ENCODE measurements around the gene TMEM17. TPM values are rescaled to one million over a fixed set of nuclear protein-coding genes. Genes with fewer than 3 reads are reported as not detected.
A peak's percentile ranks its signal among the peaks of the same experiment; 100 is the strongest.

Gene TMEM17
- total and polyA plus RNA-seq, 2 of the 13 experiments (the other 11 are each of a cell fraction or from before 2014, with no cell fraction given): 0.22 to 0.50 TPM

DNA sequence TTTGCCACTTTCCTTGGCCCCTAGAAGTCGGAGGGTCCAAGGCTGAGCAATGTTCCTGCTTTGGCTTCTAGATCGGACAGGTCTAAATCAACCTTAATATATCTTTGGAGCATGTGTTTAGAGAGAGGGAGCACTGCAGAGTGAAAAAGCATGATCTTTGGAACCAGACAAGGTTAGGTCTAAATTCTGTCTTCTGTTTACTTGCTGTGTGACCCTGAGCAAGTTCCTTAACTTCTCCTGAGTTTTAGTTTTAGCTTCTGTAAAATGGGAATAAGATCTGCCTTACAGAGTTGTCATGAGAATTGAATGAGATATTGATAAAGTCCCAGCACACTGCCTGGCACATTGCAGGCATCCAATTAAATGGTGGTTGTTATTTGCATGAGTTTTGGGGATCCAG is 13.9 kb downstream of the TMEM17 start (continued):
- TF ChIP-seq, protein P1, sequence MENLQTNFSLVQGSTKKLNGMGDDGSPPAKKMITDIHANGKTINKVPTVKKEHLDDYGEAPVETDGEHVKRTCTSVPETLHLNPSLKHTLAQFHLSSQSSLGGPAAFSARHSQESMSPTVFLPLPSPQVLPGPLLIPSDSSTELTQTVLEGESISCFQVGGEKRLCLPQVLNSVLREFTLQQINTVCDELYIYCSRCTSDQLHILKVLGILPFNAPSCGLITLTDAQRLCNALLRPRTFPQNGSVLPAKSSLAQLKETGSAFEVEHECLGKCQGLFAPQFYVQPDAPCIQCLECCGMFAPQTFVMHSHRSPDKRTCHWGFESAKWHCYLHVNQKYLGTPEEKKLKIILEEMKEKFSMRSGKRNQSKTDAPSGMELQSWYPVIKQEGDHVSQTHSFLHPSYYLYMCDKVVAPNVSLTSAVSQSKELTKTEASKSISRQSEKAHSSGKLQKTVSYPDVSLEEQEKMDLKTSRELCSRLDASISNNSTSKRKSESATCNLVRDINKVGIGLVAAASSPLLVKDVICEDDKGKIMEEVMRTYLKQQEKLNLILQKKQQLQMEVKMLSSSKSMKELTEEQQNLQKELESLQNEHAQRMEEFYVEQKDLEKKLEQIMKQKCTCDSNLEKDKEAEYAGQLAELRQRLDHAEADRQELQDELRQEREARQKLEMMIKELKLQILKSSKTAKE (CRISPR knock-in tag; IDR thresholded peaks at IDR 0.05; ENCODE audit: borderline replicate concordance): no peak
- no peak for TF ChIP-seq FIP1L1 (IDR thresholded peaks at IDR 0.05; ENCODE audit: borderline replicate concordance, insufficient read depth, low read depth, low read length)
- peak; percentile 75; the same call in 1 of the 2 replicates for TF ChIP-seq ZNF816 (CRISPR knock-in tag; IDR thresholded peaks at IDR 0.05; ENCODE audit: borderline replicate concordance)
- TF ChIP-seq, protein P2, sequence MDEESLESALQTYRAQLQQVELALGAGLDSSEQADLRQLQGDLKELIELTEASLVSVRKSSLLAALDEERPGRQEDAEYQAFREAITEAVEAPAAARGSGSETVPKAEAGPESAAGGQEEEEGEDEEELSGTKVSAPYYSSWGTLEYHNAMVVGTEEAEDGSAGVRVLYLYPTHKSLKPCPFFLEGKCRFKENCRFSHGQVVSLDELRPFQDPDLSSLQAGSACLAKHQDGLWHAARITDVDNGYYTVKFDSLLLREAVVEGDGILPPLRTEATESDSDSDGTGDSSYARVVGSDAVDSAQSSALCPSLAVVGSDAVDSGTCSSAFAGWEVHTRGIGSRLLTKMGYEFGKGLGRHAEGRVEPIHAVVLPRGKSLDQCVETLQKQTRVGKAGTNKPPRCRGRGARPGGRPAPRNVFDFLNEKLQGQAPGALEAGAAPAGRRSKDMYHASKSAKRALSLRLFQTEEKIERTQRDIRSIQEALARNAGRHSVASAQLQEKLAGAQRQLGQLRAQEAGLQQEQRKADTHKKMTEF (CRISPR knock-in tag; IDR thresholded peaks at IDR 0.05): peak; percentile 24; the same call in 1 of the 2 replicates
- TF ChIP-seq SP2 (CRISPR knock-in tag; IDR thresholded peaks at IDR 0.05): no peak
- TF ChIP-seq, protein P3, sequence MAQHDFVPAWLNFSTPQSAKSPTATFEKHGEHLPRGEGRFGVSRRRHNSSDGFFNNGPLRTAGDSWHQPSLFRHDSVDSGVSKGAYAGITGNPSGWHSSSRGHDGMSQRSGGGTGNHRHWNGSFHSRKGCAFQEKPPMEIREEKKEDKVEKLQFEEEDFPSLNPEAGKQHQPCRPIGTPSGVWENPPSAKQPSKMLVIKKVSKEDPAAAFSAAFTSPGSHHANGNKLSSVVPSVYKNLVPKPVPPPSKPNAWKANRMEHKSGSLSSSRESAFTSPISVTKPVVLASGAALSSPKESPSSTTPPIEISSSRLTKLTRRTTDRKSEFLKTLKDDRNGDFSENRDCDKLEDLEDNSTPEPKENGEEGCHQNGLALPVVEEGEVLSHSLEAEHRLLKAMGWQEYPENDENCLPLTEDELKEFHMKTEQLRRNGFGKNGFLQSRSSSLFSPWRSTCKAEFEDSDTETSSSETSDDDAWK (CRISPR knock-in tag; IDR thresholded peaks at IDR 0.05): no peak
- no peak for TF ChIP-seq FOXP1 (IDR thresholded peaks at IDR 0.05)
- peak; percentile 35; the same call in 1 of the 2 replicates for TF ChIP-seq FOXP1 (CRISPR knock-in tag; IDR thresholded peaks at IDR 0.05)
- no peak for TF ChIP-seq ZNF75D (CRISPR knock-in tag; IDR thresholded peaks at IDR 0.05; ENCODE audit: borderline replicate concordance)
- 0 out of 2 replicates have a peak, but pooled peaks have one; percentile 30 for TF ChIP-seq KLF11 (CRISPR knock-in tag; IDR thresholded peaks at IDR 0.05)
- TF ChIP-seq JUNB (CRISPR knock-in tag; IDR thresholded peaks at IDR 0.05; ENCODE audit: borderline replicate concordance): no peak
- no peak for TF ChIP-seq PHF8 (CRISPR knock-in tag; IDR thresholded peaks at IDR 0.05)
- TF ChIP-seq, protein P4, sequence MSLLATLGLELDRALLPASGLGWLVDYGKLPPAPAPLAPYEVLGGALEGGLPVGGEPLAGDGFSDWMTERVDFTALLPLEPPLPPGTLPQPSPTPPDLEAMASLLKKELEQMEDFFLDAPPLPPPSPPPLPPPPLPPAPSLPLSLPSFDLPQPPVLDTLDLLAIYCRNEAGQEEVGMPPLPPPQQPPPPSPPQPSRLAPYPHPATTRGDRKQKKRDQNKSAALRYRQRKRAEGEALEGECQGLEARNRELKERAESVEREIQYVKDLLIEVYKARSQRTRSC (CRISPR knock-in tag; IDR thresholded peaks at IDR 0.05; ENCODE audit: low read depth): no peak
- TF ChIP-seq MAFF (IDR thresholded peaks at IDR 0.05; ENCODE audit: low read depth, low read length): no peak
- TF ChIP-seq ZNF34 (CRISPR knock-in tag; IDR thresholded peaks at IDR 0.05; ENCODE audit: borderline replicate concordance): no peak
- TF ChIP-seq ZNF564 (CRISPR knock-in tag; IDR thresholded peaks at IDR 0.05): no peak
- TF ChIP-seq SRSF1 (optimal IDR thresholded peaks at IDR 0.05; ENCODE audit: low read depth, low read length): no peak
- no peak for TF ChIP-seq IKZF4 (CRISPR knock-in tag; IDR thresholded peaks at IDR 0.05; ENCODE audit: borderline replicate concordance, low read depth, not compliant biosample characterization)
- no peak for TF ChIP-seq FOXA1 (IDR thresholded peaks at IDR 0.05)
- TF ChIP-seq FOXA1 (CRISPR knock-in tag; IDR thresholded peaks at IDR 0.05): peak; percentile 20; the same call in 1 of the 2 replicates
- 0 out of 2 replicates have a peak, but pooled peaks have one; percentile 27 for TF ChIP-seq ZNF124 (CRISPR knock-in tag; IDR thresholded peaks at IDR 0.05)
- TF ChIP-seq SSRP1 (CRISPR knock-in tag; IDR thresholded peaks at IDR 0.05): no peak
- TF ChIP-seq, protein P5, sequence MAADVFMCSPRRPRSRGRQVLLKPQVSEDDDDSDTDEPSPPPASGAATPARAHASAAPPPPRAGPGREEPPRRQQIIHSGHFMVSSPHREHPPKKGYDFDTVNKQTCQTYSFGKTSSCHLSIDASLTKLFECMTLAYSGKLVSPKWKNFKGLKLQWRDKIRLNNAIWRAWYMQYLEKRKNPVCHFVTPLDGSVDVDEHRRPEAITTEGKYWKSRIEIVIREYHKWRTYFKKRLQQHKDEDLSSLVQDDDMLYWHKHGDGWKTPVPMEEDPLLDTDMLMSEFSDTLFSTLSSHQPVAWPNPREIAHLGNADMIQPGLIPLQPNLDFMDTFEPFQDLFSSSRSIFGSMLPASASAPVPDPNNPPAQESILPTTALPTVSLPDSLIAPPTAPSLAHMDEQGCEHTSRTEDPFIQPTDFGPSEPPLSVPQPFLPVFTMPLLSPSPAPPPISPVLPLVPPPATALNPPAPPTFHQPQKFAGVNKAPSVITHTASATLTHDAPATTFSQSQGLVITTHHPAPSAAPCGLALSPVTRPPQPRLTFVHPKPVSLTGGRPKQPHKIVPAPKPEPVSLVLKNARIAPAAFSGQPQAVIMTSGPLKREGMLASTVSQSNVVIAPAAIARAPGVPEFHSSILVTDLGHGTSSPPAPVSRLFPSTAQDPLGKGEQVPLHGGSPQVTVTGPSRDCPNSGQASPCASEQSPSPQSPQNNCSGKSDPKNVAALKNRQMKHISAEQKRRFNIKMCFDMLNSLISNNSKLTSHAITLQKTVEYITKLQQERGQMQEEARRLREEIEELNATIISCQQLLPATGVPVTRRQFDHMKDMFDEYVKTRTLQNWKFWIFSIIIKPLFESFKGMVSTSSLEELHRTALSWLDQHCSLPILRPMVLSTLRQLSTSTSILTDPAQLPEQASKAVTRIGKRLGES (CRISPR knock-in tag; IDR thresholded peaks at IDR 0.05; ENCODE audit: borderline replicate concordance): no peak
